ENCODE results near the gene ZIM2. TPM values are rescaled to one million over a fixed set of nuclear protein-coding genes. Genes with fewer than 3 reads are reported as not detected.

ZIM2 gene
- total and polyA plus RNA-seq, 10 of the 15 experiments (the other 5 are each of a cell fraction or from before 2014, with no cell fraction given): not detected

GRCh38 chr19:56806639-56807038, 33.9 kb downstream of the ZIM2 start:
- FAIRE-seq: no peak
- BruUV-seq (replicated peaks): no TSS peak
- H3K4me1 ChIP-seq (ENCODE audit: control insufficient read depth, insufficient read depth, low read length): no peaks in the 10 kb centered on the region
- DNase-seq (ENCODE audit: low read depth, low spot score): no peak
- no peak overlapping the region for H3K4me3 ChIP-seq
- ATAC-seq: no peak
- RAD21 ChIA-PET (ENCODE audit: unreplicated experiment): no interaction called here
- H4K20me1 ChIP-seq (ENCODE audit: control insufficient read depth, insufficient read depth): no peaks in the 10 kb centered on the region
- SMC1A ChIA-PET (ENCODE audit: uncharacterized antibody, unreplicated experiment): no interaction called here
- in situ Hi-C loops (cut with MboI) (no loop called here), intact Hi-C loops (cut with micrococcal nuclease; ENCODE audit: unreplicated experiment) (no loop called here)
- no peaks in the 10 kb centered on the region for H3K27me3 ChIP-seq (replicated peaks in 1 of 2; ENCODE audit: control insufficient read depth in 2 of 2, insufficient read depth in 2 of 2, low read length in 1 of 2)
- POLR2A ChIA-PET: no interaction called here
- H3K79me2 ChIP-seq (ENCODE audit: control insufficient read depth, insufficient read depth, low read length): no peaks in the 10 kb centered on the region
- H3K4me2 ChIP-seq (ENCODE audit: control insufficient read depth, insufficient read depth): no peak overlapping the region
- H2AFZ ChIP-seq (ENCODE audit: control insufficient read depth, low read depth, low read length): no peak overlapping the region
- TF ChIP-seq DPF2 (IDR thresholded peaks at IDR 0.05): no peak
- TF ChIP-seq RAD21 (IDR thresholded peaks at IDR 0.05; ENCODE audit: insufficient read depth, low read depth, low read length): no peak
- no peak for TF ChIP-seq POU2F2 (IDR thresholded peaks at IDR 0.05; ENCODE audit: borderline replicate concordance, low read depth, low read length)
- no peak for TF ChIP-seq IRF3 (IDR thresholded peaks at IDR 0.05)
- no peak for TF ChIP-seq TAF1 (IDR thresholded peaks at IDR 0.05; ENCODE audit: borderline replicate concordance, low read depth, low read length)
- no peak for TF ChIP-seq SMAD1 (IDR thresholded peaks at IDR 0.05; ENCODE audit: low read depth, partially characterized antibody)
- TF ChIP-seq WRNIP1 (IDR thresholded peaks at IDR 0.05; ENCODE audit: borderline replicate concordance, low read depth, low read length): no peak
- no peak for TF ChIP-seq CBFB (IDR thresholded peaks at IDR 0.05; ENCODE audit: low read depth)
- TF ChIP-seq IKZF1 (conservative IDR thresholded peaks at IDR 0.05): no peak
- TF ChIP-seq SRF (IDR thresholded peaks at IDR 0.05; ENCODE audit: low read depth in 2 of 2, low read length in 2 of 2): no peak
- no peak for TF ChIP-seq SUZ12 (IDR thresholded peaks at IDR 0.05; ENCODE audit: unreplicated experiment)
- no peak for TF ChIP-seq GABPA (IDR thresholded peaks at IDR 0.05; ENCODE audit: low read depth)
- TF ChIP-seq NKRF (conservative IDR thresholded peaks at IDR 0.05): no peak
- no peak for TF ChIP-seq YY1 (IDR thresholded peaks at IDR 0.05; ENCODE audit: low read depth, low read length)
- no peak for TF ChIP-seq MEF2B (IDR thresholded peaks at IDR 0.05; ENCODE audit: partially characterized antibody, poor library complexity, severe bottlenecking)
- TF ChIP-seq ETV6 (conservative IDR thresholded peaks at IDR 0.05 in 1 of 2, IDR thresholded peaks at IDR 0.05 in 1 of 2; ENCODE audit: borderline replicate concordance in 1 of 2, low read depth in 1 of 2): no peak
- TF ChIP-seq ATF7 (IDR thresholded peaks at IDR 0.05; ENCODE audit: low read depth): no peak
- TF ChIP-seq ATF2 (IDR thresholded peaks at IDR 0.05; ENCODE audit: low read length): no peak
- TF ChIP-seq ZBED1 (IDR thresholded peaks at IDR 0.05; ENCODE audit: borderline replicate concordance): no peak
- no peak overlapping the region for H3K27ac ChIP-seq (ENCODE audit: control insufficient read depth, insufficient read depth)
- CTCF ChIA-PET: no interaction called here
- no peak overlapping the region for H3K9ac ChIP-seq (ENCODE audit: control insufficient read depth, insufficient read depth, low read length)
- no peaks in the 10 kb centered on the region; the same call in 2 of the 3 replicates for H3K9me3 ChIP-seq (replicated peaks; ENCODE audit: control insufficient read depth, insufficient read depth, low read length)
- H3K36me3 ChIP-seq (ENCODE audit: control insufficient read depth in 2 of 2, insufficient read depth in 2 of 2, low read length in 1 of 2): no peaks in the 10 kb centered on the region
